Measurements from ENCODE around the gene DUSP15.
"Not testable (repeated sequence)": the region's sequence is repeated elsewhere in the genome, so short reads cannot be mapped to it uniquely, and the experiment has no call there.

DUSP15 gene

DNA sequence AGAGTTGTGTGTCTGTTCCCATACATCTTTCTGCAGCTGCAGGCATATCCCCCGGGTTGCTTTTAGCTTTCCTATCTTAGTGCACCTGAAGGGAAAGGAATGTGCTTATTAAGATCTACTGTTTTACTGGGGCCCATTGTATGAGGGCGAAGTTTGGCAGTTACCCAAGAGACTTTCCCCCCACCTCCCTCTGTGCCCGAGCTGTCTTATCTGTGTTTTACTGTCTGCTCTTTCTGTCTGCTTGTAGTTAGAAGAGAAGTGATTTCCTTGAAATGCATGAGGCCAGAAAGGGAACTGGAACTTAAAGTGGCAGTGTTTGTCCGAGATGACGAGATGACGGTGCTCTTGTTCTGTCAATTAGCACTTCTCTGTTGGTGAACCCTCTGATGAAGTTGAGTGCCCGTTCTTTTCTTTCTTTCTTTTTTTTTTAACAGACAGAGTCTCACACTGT is 47.7 kb upstream of the DUSP15 start:
- H2BK12ac ChIP-seq (ENCODE audit: low read length in 2 of 2); H3K4ac ChIP-seq (ENCODE audit: low read depth in 1 of 2, low read length in 2 of 2); H3K36me3 ChIP-seq (ENCODE audit: control insufficient read depth in 1 of 2, insufficient read depth in 2 of 2, low read depth in 1 of 2, low read length in 2 of 2); H3K4me2 ChIP-seq (ENCODE audit: low read length, poor library complexity, severe bottlenecking); H2BK120ac ChIP-seq (ENCODE audit: low read depth, low read length); DNase-seq; H3K9me3 ChIP-seq (ENCODE audit: control insufficient read depth, low read length); H3K79me1 ChIP-seq (replicated peaks; ENCODE audit: low read length, poor library complexity, severe bottlenecking); H3K4me3 ChIP-seq (ENCODE audit: insufficient read depth in 1 of 2, low read depth in 1 of 2, low read length in 2 of 2); H2AK5ac ChIP-seq (ENCODE audit: low read length, severe bottlenecking); H3K23ac ChIP-seq (ENCODE audit: low read length in 2 of 2); H3K14ac ChIP-seq (ENCODE audit: low read length in 2 of 2); H3K18ac ChIP-seq (ENCODE audit: low read depth in 1 of 2, low read length in 2 of 2); H4K91ac ChIP-seq (ENCODE audit: low read length); H2BK5ac ChIP-seq (ENCODE audit: low read depth, low read length, poor library complexity, severe bottlenecking); H4K8ac ChIP-seq (ENCODE audit: low read length); H2AFZ ChIP-seq (ENCODE audit: low read depth, low read length); H3K4me1 ChIP-seq (ENCODE audit: control insufficient read depth, insufficient read depth, low read depth, low read length); H3K27ac ChIP-seq (ENCODE audit: low read length, poor library complexity, severe bottlenecking); H3K9ac ChIP-seq (ENCODE audit: low read length); H2BK15ac ChIP-seq (ENCODE audit: low read depth, poor library complexity, severe bottlenecking): not testable (repeated sequence)
- peaks cover 59 to 82% of the 10 kb centered on the region in 2 experiments for H3K27me3 ChIP-seq (ENCODE audit: control insufficient read depth in 1 of 2, insufficient read depth in 1 of 2, low read length in 2 of 2)
- WGBS = 50% methylated on average over 7 of the region's 7 CpGs

DNA sequence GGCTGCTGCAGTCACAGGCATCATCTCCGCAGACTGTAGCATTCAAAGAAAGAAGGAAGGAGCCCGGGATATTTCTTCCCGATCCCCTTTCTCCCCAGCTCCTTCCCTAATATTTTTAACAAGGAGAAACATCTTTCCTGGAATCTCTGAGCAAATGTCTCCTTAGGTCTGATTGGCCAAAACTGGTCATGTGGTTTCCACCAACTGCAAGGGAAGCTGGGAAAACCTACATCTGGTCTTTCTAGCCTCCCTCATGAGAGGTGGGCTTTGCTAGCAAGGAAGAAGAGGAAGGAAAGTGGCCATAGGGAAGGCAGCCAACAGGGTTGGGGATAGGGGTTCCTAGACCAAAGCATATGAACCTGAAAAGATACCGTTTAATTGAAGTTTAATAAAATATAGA is 46.4 kb upstream of the DUSP15 start:
- Histone ChIP-seq H3K79me1 (replicated peaks; ENCODE audit: low read length, poor library complexity, severe bottlenecking) (no peaks in the 10 kb centered on the region), H3K4me2 (ENCODE audit: low read length, poor library complexity, severe bottlenecking) (no peak overlapping the region), H2AFZ (ENCODE audit: low read depth, low read length) (no peak overlapping the region), H3K4me3 (ENCODE audit: insufficient read depth in 1 of 2, low read depth in 1 of 2, low read length in 2 of 2) (no peak overlapping the region), H2BK15ac (ENCODE audit: low read depth, poor library complexity, severe bottlenecking) (no peak overlapping the region), H2BK12ac (ENCODE audit: low read length in 2 of 2) (no peak overlapping the region), H3K36me3 (ENCODE audit: control insufficient read depth in 1 of 2, insufficient read depth in 2 of 2, low read depth in 1 of 2, low read length in 2 of 2) (no peaks in the 10 kb centered on the region), H3K9ac (ENCODE audit: low read length) (no peak overlapping the region), H2BK5ac (ENCODE audit: low read depth, low read length, poor library complexity, severe bottlenecking) (no peak overlapping the region), H3K4ac (ENCODE audit: low read depth in 1 of 2, low read length in 2 of 2) (no peak overlapping the region), H3K23ac (ENCODE audit: low read length in 2 of 2) (no peak overlapping the region), H4K91ac (ENCODE audit: low read length) (no peak overlapping the region), H3K27ac (ENCODE audit: low read length, poor library complexity, severe bottlenecking) (no peak overlapping the region), H3K9me3 (ENCODE audit: control insufficient read depth, low read length) (no peaks in the 10 kb centered on the region), H2BK120ac (ENCODE audit: low read depth, low read length) (no peak overlapping the region), H4K8ac (ENCODE audit: low read length) (no peak overlapping the region), H3K4me1 (ENCODE audit: control insufficient read depth, insufficient read depth, low read depth, low read length) (no peaks in the 10 kb centered on the region), H3K27me3 (ENCODE audit: control insufficient read depth in 1 of 2, insufficient read depth in 1 of 2, low read length in 2 of 2) (peaks cover 72 to 87% of the 10 kb centered on the region in 2 experiments), H3K14ac (ENCODE audit: low read length in 2 of 2) (no peak overlapping the region), H3K18ac (ENCODE audit: low read depth in 1 of 2, low read length in 2 of 2) (no peak overlapping the region), H2AK5ac (ENCODE audit: low read length, severe bottlenecking) (no peak overlapping the region)
- 85% methylated on average over 3 of the region's 4 CpGs for WGBS
- DNase-seq = no peak

DNA sequence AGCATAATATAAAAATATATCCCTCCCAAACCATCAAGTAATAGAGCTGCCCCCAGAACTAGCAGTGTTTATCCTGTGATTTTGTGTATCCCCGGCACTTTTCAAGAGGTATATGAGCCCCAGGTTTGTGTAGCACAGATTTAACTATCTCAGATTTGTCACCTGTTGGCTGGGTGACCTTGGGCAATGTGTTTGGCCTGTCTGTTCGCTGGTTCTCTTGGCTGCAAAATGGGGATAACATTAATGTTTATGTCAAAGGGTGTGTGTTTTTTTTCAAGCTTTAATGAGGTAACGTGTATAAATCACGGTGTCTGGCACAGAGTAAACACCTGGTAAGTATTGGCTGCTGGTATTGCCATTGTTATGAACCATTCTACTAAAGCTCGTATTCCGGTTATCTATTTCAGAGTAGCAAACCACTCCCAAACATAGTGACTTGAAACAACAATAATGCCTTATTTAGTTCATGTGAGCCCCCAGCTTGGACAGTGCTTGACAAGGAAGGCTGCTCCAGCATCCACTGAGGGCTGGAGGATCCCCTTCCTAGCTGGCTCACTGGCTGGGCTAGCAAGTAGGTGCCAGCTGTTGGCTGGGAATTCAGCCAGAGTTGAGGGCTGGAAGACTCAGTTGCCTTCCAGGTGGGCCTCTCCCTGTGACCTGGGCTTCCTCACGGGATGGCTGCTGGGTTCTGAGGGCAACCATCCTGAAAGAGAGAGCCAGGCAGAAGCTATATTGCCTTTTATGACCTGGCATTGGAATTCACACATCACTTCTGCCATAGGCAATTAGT is 45.4 kb upstream of the DUSP15 start:
- H3K4ac ChIP-seq (ENCODE audit: low read depth in 1 of 2, low read length in 2 of 2) = no peak overlapping the region
- H2BK12ac ChIP-seq (ENCODE audit: low read length in 2 of 2) = no peak overlapping the region
- no peak overlapping the region for H2BK120ac ChIP-seq (ENCODE audit: low read depth, low read length)
- peaks cover 75 to 91% of the 10 kb centered on the region in 2 experiments for H3K27me3 ChIP-seq (ENCODE audit: control insufficient read depth in 1 of 2, insufficient read depth in 1 of 2, low read length in 2 of 2)
- WGBS = 80% methylated on average over 7 of the region's 7 CpGs
- no peak overlapping the region for H3K23ac ChIP-seq (ENCODE audit: low read length in 2 of 2)
- no peak overlapping the region for H3K18ac ChIP-seq (ENCODE audit: low read depth in 1 of 2, low read length in 2 of 2)
- no peaks in the 10 kb centered on the region for H3K4me1 ChIP-seq (ENCODE audit: control insufficient read depth, insufficient read depth, low read depth, low read length)
- H3K27ac ChIP-seq (ENCODE audit: low read length, poor library complexity, severe bottlenecking) = no peak overlapping the region
- H2BK5ac ChIP-seq (ENCODE audit: low read depth, low read length, poor library complexity, severe bottlenecking) = no peak overlapping the region
- H3K4me3 ChIP-seq (ENCODE audit: insufficient read depth in 1 of 2, low read depth in 1 of 2, low read length in 2 of 2) = no peak overlapping the region
- no peaks in the 10 kb centered on the region for H3K36me3 ChIP-seq (ENCODE audit: control insufficient read depth in 1 of 2, insufficient read depth in 2 of 2, low read depth in 1 of 2, low read length in 2 of 2)
- no peak overlapping the region for H2AK5ac ChIP-seq (ENCODE audit: low read length, severe bottlenecking)
- H3K79me1 ChIP-seq (replicated peaks; ENCODE audit: low read length, poor library complexity, severe bottlenecking) = no peaks in the 10 kb centered on the region
- DNase-seq = no peak
- no peak overlapping the region for H3K4me2 ChIP-seq (ENCODE audit: low read length, poor library complexity, severe bottlenecking)
- H3K9me3 ChIP-seq (ENCODE audit: control insufficient read depth, low read length) = no peaks in the 10 kb centered on the region
- H3K14ac ChIP-seq (ENCODE audit: low read length in 2 of 2) = no peak overlapping the region
- H4K8ac ChIP-seq (ENCODE audit: low read length) = no peak overlapping the region
- H3K9ac ChIP-seq (ENCODE audit: low read length) = no peak overlapping the region
- no peak overlapping the region for H2BK15ac ChIP-seq (ENCODE audit: low read depth, poor library complexity, severe bottlenecking)
- no peak overlapping the region for H2AFZ ChIP-seq (ENCODE audit: low read depth, low read length)
- H4K91ac ChIP-seq (ENCODE audit: low read length) = no peak overlapping the region

DNA sequence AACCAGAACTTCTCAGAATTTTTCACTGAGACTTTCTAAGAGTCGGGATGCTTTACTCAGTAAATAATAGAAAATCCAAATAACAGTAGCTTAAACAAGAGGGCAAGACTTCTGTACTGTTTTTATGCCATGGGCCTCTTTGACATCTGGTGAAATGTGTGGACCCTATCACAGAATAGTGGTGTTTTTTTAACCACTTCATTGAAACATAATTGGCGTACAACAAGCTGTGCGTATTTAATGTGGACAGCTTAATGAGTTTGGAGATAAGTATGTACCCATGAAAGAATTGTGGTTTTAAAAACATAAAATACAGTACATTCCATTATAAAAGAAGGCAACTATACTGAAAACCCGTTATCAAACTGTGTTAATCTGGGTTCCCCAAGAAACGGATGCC is 43.8 kb upstream of the DUSP15 start:
- no peak overlapping the region for H3K4ac ChIP-seq (ENCODE audit: low read depth in 1 of 2, low read length in 2 of 2)
- DNase-seq = no peak
- H3K23ac ChIP-seq (ENCODE audit: low read length in 2 of 2) = no peak overlapping the region
- no peak overlapping the region for H3K4me3 ChIP-seq (ENCODE audit: insufficient read depth in 1 of 2, low read depth in 1 of 2, low read length in 2 of 2)
- H3K9ac ChIP-seq (ENCODE audit: low read length) = no peak overlapping the region
- no peak overlapping the region for H4K8ac ChIP-seq (ENCODE audit: low read length)
- H2AK5ac ChIP-seq (ENCODE audit: low read length, severe bottlenecking) = no peak overlapping the region
- H3K79me1 ChIP-seq (replicated peaks; ENCODE audit: low read length, poor library complexity, severe bottlenecking) = no peaks in the 10 kb centered on the region
- H4K91ac ChIP-seq (ENCODE audit: low read length) = no peak overlapping the region
- no peak overlapping the region for H2BK12ac ChIP-seq (ENCODE audit: low read length in 2 of 2)
- H3K4me1 ChIP-seq (ENCODE audit: control insufficient read depth, insufficient read depth, low read depth, low read length) = no peaks in the 10 kb centered on the region
- no peak overlapping the region for H3K18ac ChIP-seq (ENCODE audit: low read depth in 1 of 2, low read length in 2 of 2)
- no peak overlapping the region for H2AFZ ChIP-seq (ENCODE audit: low read depth, low read length)
- H3K27me3 ChIP-seq (ENCODE audit: control insufficient read depth in 1 of 2, insufficient read depth in 1 of 2, low read length in 2 of 2) = peaks cover 66 to 87% of the 10 kb centered on the region in 2 experiments
- H3K36me3 ChIP-seq (ENCODE audit: control insufficient read depth in 1 of 2, insufficient read depth in 2 of 2, low read depth in 1 of 2, low read length in 2 of 2) = no peaks in the 10 kb centered on the region
- no peak overlapping the region for H3K27ac ChIP-seq (ENCODE audit: low read length, poor library complexity, severe bottlenecking)
- no peak overlapping the region for H2BK5ac ChIP-seq (ENCODE audit: low read depth, low read length, poor library complexity, severe bottlenecking)
- H3K9me3 ChIP-seq (ENCODE audit: control insufficient read depth, low read length) = no peaks in the 10 kb centered on the region
- no peak overlapping the region for H2BK120ac ChIP-seq (ENCODE audit: low read depth, low read length)
- no peak overlapping the region for H2BK15ac ChIP-seq (ENCODE audit: low read depth, poor library complexity, severe bottlenecking)
- no peak overlapping the region for H3K14ac ChIP-seq (ENCODE audit: low read length in 2 of 2)
- WGBS = 78% methylated on average over 4 of the region's 5 CpGs
- no peak overlapping the region for H3K4me2 ChIP-seq (ENCODE audit: low read length, poor library complexity, severe bottlenecking)

Measured in mesenchymal stem cell (in vitro differentiated cells and primary cell).